BLaER1 treated with 17β-estradiol and CSF1 and Interleukin-3, amounts not matched to agents 10 nM and 100 nM (cell line): ENCODE data around the gene PSKH1.
A peak's percentile ranks its signal among the peaks of the same experiment; 100 is the strongest.

Source experiments
- H3K27ac ChIP-seq, 11 experiments: shearing (Covaris generic); formaldehyde crosslinking; 2 replicates each; pipeline ENCODE4 v1.8.1; 2022
- H3K27me3 ChIP-seq, 11 experiments: shearing (Covaris generic); formaldehyde crosslinking; 2 replicates each; pipeline ENCODE4 v1.8.1; 2022
- H3K36me3 ChIP-seq, 11 experiments: shearing (Covaris generic); formaldehyde crosslinking; 2 replicates each; pipeline ENCODE4 v1.8.1; 2022
- H3K4me1 ChIP-seq, 10 experiments: shearing (Covaris generic); formaldehyde crosslinking; 2 replicates each; pipeline ENCODE4 v1.8.1; 2022
- H3K4me2 ChIP-seq, 11 experiments: shearing (Covaris generic); formaldehyde crosslinking; 2 replicates each; pipeline ENCODE4 v1.8.1; 2022
- H3K4me3 ChIP-seq, 10 experiments: shearing (Covaris generic); formaldehyde crosslinking; 2 replicates each; pipeline ENCODE4 v1.8.1; 2022
- H3K9ac ChIP-seq, 11 experiments: shearing (Covaris generic); formaldehyde crosslinking; 2 replicates each; pipeline ENCODE4 v1.8.1; 2022
- H3K9me3 ChIP-seq, 11 experiments: shearing (Covaris generic); formaldehyde crosslinking; replicated peaks in 1 of 11; 2 replicates each; pipeline ENCODE4 v1.8.1; 2022
- H4K20me1 ChIP-seq, 11 experiments: shearing (Covaris generic); formaldehyde crosslinking; 2 replicates each; pipeline ENCODE4 v1.8.1; 2022
- Cebpa-rat ChIP-seq, 11 experiments: shearing (Covaris generic); IDR thresholded peaks; 2 replicates each; pipeline ENCODE4 v1.8.1; 2022

PSKH1 gene

GRCh38 chr16:67941469-67942199, 48.6 kb downstream of the PSKH1 start:
- TF ChIP-seq Cebpa-rat (IDR thresholded peaks at IDR 0.05): no peak
- Histone ChIP-seq H3K9me3 (no peaks in the 10 kb centered on the region), H4K20me1 (peaks cover 0 to 37% (median 0%) of the 10 kb centered on the region in 11 experiments; a peak in 7 of 22 replicates), H3K4me2 (peak overlapping the region; percentile 8 to 58 (median 40); a peak in 19 of 22 replicates), H3K36me3 (peaks cover 11 to 61% (median 39%) of the 10 kb centered on the region in 11 experiments; a peak in 21 of 22 replicates), H3K27ac (0 out of 22 replicates have a peak overlapping the region, but pooled peaks of 1 of the 11 experiments have one; percentile 7), H3K4me3 (no peak overlapping the region), H3K27me3 (no peaks in the 10 kb centered on the region), H3K9ac (no peak overlapping the region; a peak in 1 of 22 replicates), H3K4me1 (peaks cover 31 to 58% (median 45%) of the 10 kb centered on the region in 10 experiments)

- no peak for TF ChIP-seq Cebpa-rat (IDR thresholded peaks at IDR 0.05)
- H3K4me1 ChIP-seq: peaks cover 28 to 60% (median 45%) of the 10 kb centered on the region in 10 experiments
- H3K27me3 ChIP-seq: no peaks in the 10 kb centered on the region
- H3K4me2 ChIP-seq: peak overlapping the region in 9 of 11 experiments; percentile 15 to 58 (median 40); a peak in 15 of 22 replicates
- H3K27ac ChIP-seq: 0 out of 22 replicates have a peak overlapping the region, but pooled peaks of 1 of the 11 experiments have one; percentile 7
- H3K36me3 ChIP-seq: peaks cover 14 to 66% (median 44%) of the 10 kb centered on the region in 11 experiments; a peak in 21 of 22 replicates
- H3K4me3 ChIP-seq: no peak overlapping the region
- no peak overlapping the region for H3K9ac ChIP-seq
- H4K20me1 ChIP-seq: peaks cover 0 to 42% (median 0%) of the 10 kb centered on the region in 11 experiments; a peak in 7 of 22 replicates
- H3K9me3 ChIP-seq: no peaks in the 10 kb centered on the region
Observed at GRCh38 chr16:67942200-67942509, 49.1 kb downstream of the PSKH1 start.

GRCh38 chr16:67942510-67943255, 49.6 kb downstream of the PSKH1 start:
- Histone ChIP-seq H3K36me3 (peaks cover 14 to 71% (median 49%) of the 10 kb centered on the region in 11 experiments; a peak in 21 of 22 replicates), H3K9ac (no peak overlapping the region), H3K4me3 (no peak overlapping the region)

GRCh38 chr16:67943256-67943618, 50.2 kb downstream of the PSKH1 start:
- Histone ChIP-seq H3K4me3 (no peak overlapping the region), H4K20me1 (peaks cover 0 to 52% (median 0%) of the 10 kb centered on the region in 11 experiments; a peak in 7 of 22 replicates), H3K36me3 (peaks cover 14 to 77% (median 53%) of the 10 kb centered on the region in 11 experiments; a peak in 21 of 22 replicates), H3K27ac (no peak overlapping the region), H3K27me3 (no peaks in the 10 kb centered on the region), H3K4me1 (peaks cover 17 to 51% (median 36%) of the 10 kb centered on the region in 10 experiments), H3K9ac (no peak overlapping the region), H3K4me2 (no peak overlapping the region), H3K9me3 (no peaks in the 10 kb centered on the region)
- TF ChIP-seq Cebpa-rat (IDR thresholded peaks at IDR 0.05): no peak

More at GRCh38 chr16:67942510-67943255, 49.6 kb downstream of the PSKH1 start:
- no peaks in the 10 kb centered on the region for H3K9me3 ChIP-seq
- peaks cover 0 to 47% (median 0%) of the 10 kb centered on the region in 11 experiments; a peak in 7 of 22 replicates for H4K20me1 ChIP-seq
- no peak for TF ChIP-seq Cebpa-rat (IDR thresholded peaks at IDR 0.05)
- H3K4me2 ChIP-seq: peak overlapping the region in 4 of 11 experiments; percentile 15 to 55 (median 40); a peak in 5 of 22 replicates
- no peak overlapping the region for H3K27ac ChIP-seq
- peaks cover 23 to 55% (median 40%) of the 10 kb centered on the region in 10 experiments for H3K4me1 ChIP-seq
- no peaks in the 10 kb centered on the region for H3K27me3 ChIP-seq

GRCh38 chr16:67943619-67944504, 50.8 kb downstream of the PSKH1 start, which contains the start of gene LCAT:
LCAT (minus strand) TSS chr16:67944120; CDS start chr16:67944101, 19 bp downstream.
- H3K9ac ChIP-seq: peak within 1 kb of the TSS in 1 of 11 experiments; percentile 34; a peak in 1 of 22 replicates
- H3K36me3 ChIP-seq: peaks cover 14 to 83% (median 60%) of the 10 kb centered on the region in 11 experiments; a peak in 21 of 22 replicates
- H4K20me1 ChIP-seq: peaks cover 0 to 52% (median 0%) of the 10 kb centered on the region in 11 experiments; a peak in 7 of 22 replicates

GRCh38 chr16:67944690-67945391, 51.8 kb downstream of the PSKH1 start:
- Histone ChIP-seq H3K9ac (no peak overlapping the region), H3K36me3 (peaks cover 14 to 83% (median 66%) of the 10 kb centered on the region in 11 experiments; a peak in 21 of 22 replicates)

More at GRCh38 chr16:67943619-67944504, 50.8 kb downstream of the PSKH1 start, which contains the start of gene LCAT:
- Histone ChIP-seq H3K27me3 (no peaks in the 10 kb centered on the region), H3K4me3 (no peak within 1 kb of the TSS), H3K4me2 (no peak within 1 kb of the TSS), H3K4me1 (peaks cover 17 to 48% (median 36%) of the 10 kb centered on the region in 10 experiments), H3K9me3 (no peaks in the 10 kb centered on the region), H3K27ac (no peak within 1 kb of the TSS)
- TF ChIP-seq Cebpa-rat (IDR thresholded peaks at IDR 0.05): no peak

GRCh38 chr16:67945392-67945933, 52.4 kb downstream of the PSKH1 start:
- Histone ChIP-seq H3K4me2 (no peak overlapping the region), H4K20me1 (peaks cover 0 to 60% (median 0%) of the 10 kb centered on the region in 11 experiments; a peak in 7 of 22 replicates), H3K27ac (no peak overlapping the region), H3K4me3 (no peak overlapping the region), H3K36me3 (peaks cover 14 to 87% (median 70%) of the 10 kb centered on the region in 11 experiments; a peak in 21 of 22 replicates), H3K4me1 (peaks cover 9 to 32% (median 24%) of the 10 kb centered on the region in 10 experiments), H3K9me3 (no peaks in the 10 kb centered on the region), H3K27me3 (no peaks in the 10 kb centered on the region), H3K9ac (no peak overlapping the region)
- no peak for TF ChIP-seq Cebpa-rat (IDR thresholded peaks at IDR 0.05)

More at GRCh38 chr16:67944690-67945391, 51.8 kb downstream of the PSKH1 start:
- Histone ChIP-seq H3K4me1 (peaks cover 15 to 39% (median 30%) of the 10 kb centered on the region in 10 experiments), H3K4me3 (no peak overlapping the region), H3K27ac (no peak overlapping the region), H3K9me3 (no peaks in the 10 kb centered on the region), H3K4me2 (no peak overlapping the region), H4K20me1 (peaks cover 0 to 57% (median 0%) of the 10 kb centered on the region in 11 experiments; a peak in 7 of 22 replicates), H3K27me3 (no peaks in the 10 kb centered on the region)
- TF ChIP-seq Cebpa-rat (IDR thresholded peaks at IDR 0.05): no peak
